ENCODE data around the gene GPC6.

The GPC6 gene

GRCh38 chr13:93721483-93721882, 494.9 kb downstream of the GPC6 start:
- Histone ChIP-seq H3K9me3 (replicated peaks; ENCODE audit: insufficient read depth, low read length) (no peaks in the 10 kb centered on the region), H3K27ac (ENCODE audit: low read length) (no peak overlapping the region), H3K79me2 (ENCODE audit: low read length) (no peaks in the 10 kb centered on the region), H3K4me3 (ENCODE audit: low read length) (no peak overlapping the region), H3K9ac (ENCODE audit: low read length) (no peak overlapping the region), H3K27me3 (replicated peaks; ENCODE audit: insufficient read depth, low read length) (no peaks in the 10 kb centered on the region), H3F3A (ENCODE audit: insufficient read depth, low read length) (no peaks in the 10 kb centered on the region), H3K4me1 (ENCODE audit: low read length) (no peaks in the 10 kb centered on the region), H2AFZ (ENCODE audit: low read length) (no peak overlapping the region), H3K4me2 (ENCODE audit: low read depth, low read length) (no peak overlapping the region), H3K9me2 (replicated peaks; ENCODE audit: insufficient read depth, low read length) (no peaks in the 10 kb centered on the region), H4K20me1 (ENCODE audit: insufficient read depth, low read length) (no peaks in the 10 kb centered on the region), H3K36me3 (replicated peaks; ENCODE audit: insufficient read depth, low read length) (no peaks in the 10 kb centered on the region)
- TF ChIP-seq CTCF (IDR thresholded peaks at IDR 0.05; ENCODE audit: low read length): no peak
- TF ChIP-seq EZH2phosphoT487 (IDR thresholded peaks at IDR 0.05; ENCODE audit: low read length): no peak
- TF ChIP-seq EZH2 (optimal IDR thresholded peaks at IDR 0.05; ENCODE audit: low read depth, low read length): no peak
- DNase-seq: no peak

DNA sequence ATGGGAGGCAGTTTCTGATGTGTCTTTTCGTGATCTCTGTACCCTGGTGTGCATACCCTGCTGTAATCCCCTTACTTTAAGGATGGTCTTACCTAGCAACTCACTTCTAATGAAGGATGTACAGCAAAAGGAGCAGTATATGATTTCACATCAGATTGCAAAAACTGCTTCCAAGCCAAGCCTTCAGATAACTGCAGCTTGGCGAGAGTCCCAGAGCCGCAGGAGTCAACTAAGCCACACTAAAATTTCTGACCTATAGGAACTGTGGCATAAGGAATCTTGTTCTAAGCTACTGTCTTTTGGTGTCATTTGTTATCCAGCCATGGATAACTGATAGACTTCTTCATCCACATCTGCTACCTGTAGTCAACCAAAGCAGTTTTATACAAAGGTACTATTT, 496.7 kb downstream of the GPC6 start:
- no peak for DNase-seq
- H3K9me2 ChIP-seq (replicated peaks; ENCODE audit: insufficient read depth, low read length): no peaks in the 10 kb centered on the region
- no peak for TF ChIP-seq EZH2phosphoT487 (IDR thresholded peaks at IDR 0.05; ENCODE audit: low read length)
- no peak for TF ChIP-seq EZH2 (optimal IDR thresholded peaks at IDR 0.05; ENCODE audit: low read depth, low read length)
- TF ChIP-seq CTCF (IDR thresholded peaks at IDR 0.05; ENCODE audit: low read length): no peak
- no peak overlapping the region for H2AFZ ChIP-seq (ENCODE audit: low read length)
- H3K9me3 ChIP-seq (replicated peaks; ENCODE audit: insufficient read depth, low read length): no peaks in the 10 kb centered on the region
- H3K4me1 ChIP-seq (ENCODE audit: low read length): 0 out of 2 replicates have a peak, but pooled peaks cover 7% of the 10 kb centered on the region
- H3K4me3 ChIP-seq (ENCODE audit: low read length): no peak overlapping the region
- H3K9ac ChIP-seq (ENCODE audit: low read length): no peak overlapping the region
- H4K20me1 ChIP-seq (ENCODE audit: insufficient read depth, low read length): no peaks in the 10 kb centered on the region
- no peaks in the 10 kb centered on the region for H3F3A ChIP-seq (ENCODE audit: insufficient read depth, low read length)
- H3K4me2 ChIP-seq (ENCODE audit: low read depth, low read length): no peak overlapping the region
- no peaks in the 10 kb centered on the region for H3K36me3 ChIP-seq (replicated peaks; ENCODE audit: insufficient read depth, low read length)
- H3K27me3 ChIP-seq (replicated peaks; ENCODE audit: insufficient read depth, low read length): no peaks in the 10 kb centered on the region
- no peaks in the 10 kb centered on the region for H3K79me2 ChIP-seq (ENCODE audit: low read length)
- no peak overlapping the region for H3K27ac ChIP-seq (ENCODE audit: low read length)

DNA sequence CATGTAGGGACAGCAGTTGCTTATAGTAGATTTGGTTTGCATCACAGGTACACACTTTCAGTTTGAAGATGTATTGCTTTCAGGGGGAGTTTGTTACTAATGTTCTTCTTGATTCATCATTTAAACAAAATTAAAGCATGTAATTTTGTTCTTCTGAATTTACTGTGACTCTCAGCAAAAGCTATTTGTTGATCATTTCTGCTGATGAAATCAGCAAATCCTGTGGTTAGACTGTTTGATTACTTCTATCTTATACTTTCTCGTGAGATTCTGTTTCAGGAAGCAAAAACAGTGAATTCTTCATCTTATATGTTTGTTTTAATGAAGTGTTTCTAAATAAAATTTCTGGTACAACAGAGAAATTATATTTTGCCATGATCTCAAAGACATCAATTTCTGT, 497.6 kb downstream of the GPC6 start:
- H3K4me2 ChIP-seq (ENCODE audit: low read depth, low read length): no peak overlapping the region
- 0 out of 2 replicates have a peak, but pooled peaks cover 7% of the 10 kb centered on the region for H3K4me1 ChIP-seq (ENCODE audit: low read length)
- no peaks in the 10 kb centered on the region for H4K20me1 ChIP-seq (ENCODE audit: insufficient read depth, low read length)
- no peaks in the 10 kb centered on the region for H3K27me3 ChIP-seq (replicated peaks; ENCODE audit: insufficient read depth, low read length)
- no peaks in the 10 kb centered on the region for H3K9me2 ChIP-seq (replicated peaks; ENCODE audit: insufficient read depth, low read length)
- H3K79me2 ChIP-seq (ENCODE audit: low read length): no peaks in the 10 kb centered on the region
- no peak for DNase-seq
- H3F3A ChIP-seq (ENCODE audit: insufficient read depth, low read length): no peaks in the 10 kb centered on the region
- no peak overlapping the region for H3K27ac ChIP-seq (ENCODE audit: low read length)
- no peak for TF ChIP-seq EZH2 (optimal IDR thresholded peaks at IDR 0.05; ENCODE audit: low read depth, low read length)
- TF ChIP-seq CTCF (IDR thresholded peaks at IDR 0.05; ENCODE audit: low read length): no peak
- TF ChIP-seq EZH2phosphoT487 (IDR thresholded peaks at IDR 0.05; ENCODE audit: low read length): no peak
- H3K36me3 ChIP-seq (replicated peaks; ENCODE audit: insufficient read depth, low read length): no peaks in the 10 kb centered on the region
- no peak overlapping the region for H3K9ac ChIP-seq (ENCODE audit: low read length)
- H3K9me3 ChIP-seq (replicated peaks; ENCODE audit: insufficient read depth, low read length): no peaks in the 10 kb centered on the region
- no peak overlapping the region for H2AFZ ChIP-seq (ENCODE audit: low read length)
- no peak overlapping the region for H3K4me3 ChIP-seq (ENCODE audit: low read length)
